GM23338 (cell line): ENCODE results near the gene FAM204A. TPM values are rescaled to one million over a fixed set of nuclear protein-coding genes. Genes with fewer than 3 reads are reported as not detected.

Experiments used
- ATAC-seq: fragments of 200-7000 bp; cut with Tn5 transposase; 3 replicates; pipeline ENCODE4 v1.9.1; 2020
- DNase-seq: peaks from one replicate; pipeline ENCODE4 v3.0.0-alpha.2; 2015; ENCODE audit warnings: low spot score
- H2AFZ ChIP-seq: fragments of 200-600 bp; sonication (generic); 2 replicates; pipeline ENCODE4 v1.8.0; 2016; ENCODE audit warnings: antibody characterized with exemption, mild to moderate bottlenecking, moderate library complexity
- H3F3A ChIP-seq: fragments of 200-600 bp; sonication (generic); replicated peaks from 2 replicates; pipeline ENCODE4 v1.8.0; 2017; ENCODE audit warnings: antibody characterized with exemption, mixed run types, low read depth
- H3K27ac ChIP-seq: fragments of 200-600 bp; sonication (generic); 2 replicates; pipeline ENCODE4 v1.6.1; 2016; ENCODE audit warnings: low read depth
- H3K27me3 ChIP-seq: fragments of 200-600 bp; sonication (generic); 2 replicates; pipeline ENCODE4 v1.8.0; 2016; ENCODE audit warnings: mild to moderate bottlenecking, mixed run types, moderate library complexity; ENCODE audit not compliant: insufficient read depth
- H3K36me3 ChIP-seq: fragments of 200-600 bp; sonication (generic); 2 replicates; pipeline ENCODE4 v1.8.0; 2016; ENCODE audit warnings: mild to moderate bottlenecking; ENCODE audit not compliant: insufficient read depth
- H3K4me1 ChIP-seq: fragments of 200-600 bp; sonication (generic); 2 replicates; pipeline ENCODE4 v1.8.0; 2016; ENCODE audit warnings: mild to moderate bottlenecking, moderate library complexity; ENCODE audit not compliant: insufficient read depth
- H3K4me2 ChIP-seq: fragments of 200-600 bp; sonication (generic); 2 replicates; pipeline ENCODE4 v1.7.1; 2017; ENCODE audit warnings: mixed run types
- H3K4me3 ChIP-seq: fragments of 200-600 bp; sonication (generic); 2 replicates; pipeline ENCODE4 v1.6.1; 2016; ENCODE audit warnings: mixed run types
- H3K79me2 ChIP-seq: fragments of 200-600 bp; sonication (generic); replicated peaks from 2 replicates; pipeline ENCODE4 v1.8.0; 2017; ENCODE audit warnings: mild to moderate bottlenecking; ENCODE audit not compliant: insufficient read depth
- H3K9me2 ChIP-seq: fragments of 200-600 bp; sonication (generic); 2 replicates; pipeline ENCODE4 v1.8.0; 2017; ENCODE audit not compliant: insufficient read depth
- H4K20me1 ChIP-seq: fragments of 200-600 bp; sonication (generic); replicated peaks from 2 replicates; pipeline ENCODE4 v1.8.0; 2017; ENCODE audit warnings: mild to moderate bottlenecking; ENCODE audit not compliant: insufficient read depth
- H3K27ac Mint-ChIP-seq: 2 replicates; pipeline ENCODE4 v1.8.0; 2020; ENCODE audit warnings: inconsistent platforms, mild to moderate bottlenecking, moderate library complexity, mixed read lengths
- H3K27me3 Mint-ChIP-seq: 3 replicates; pipeline ENCODE4 v1.8.0; 2022; ENCODE audit warnings: low read depth, mild to moderate bottlenecking, moderate library complexity, mixed read lengths, inconsistent platforms; ENCODE audit not compliant: insufficient read depth, poor library complexity
- H3K36me3 Mint-ChIP-seq: 3 replicates; pipeline ENCODE4 v1.8.0; 2021; ENCODE audit warnings: low read depth, mild to moderate bottlenecking, inconsistent platforms, moderate library complexity, mixed read lengths
- H3K4me1 Mint-ChIP-seq: 3 replicates; pipeline ENCODE4 v1.8.0; 2020; ENCODE audit warnings: mild to moderate bottlenecking, inconsistent platforms, mixed read lengths
- H3K4me3 Mint-ChIP-seq: 3 replicates; pipeline ENCODE4 v1.8.0; 2021; ENCODE audit warnings: moderate library complexity, mild to moderate bottlenecking, inconsistent platforms, mixed read lengths
- H3K9me3 Mint-ChIP-seq: 3 replicates; pipeline ENCODE4 v1.8.0; 2020; ENCODE audit warnings: moderate library complexity, mild to moderate bottlenecking, inconsistent platforms, mixed read lengths
- EZH2 ChIP-seq: fragments of 200-600 bp; sonication (generic); IDR thresholded peaks from one replicate; pipeline ENCODE4 v1.8.0; 2017; ENCODE audit warnings: antibody characterized with exemption, mild to moderate bottlenecking, low read depth; ENCODE audit not compliant: unreplicated experiment
- EZH2phosphoT487 ChIP-seq: fragments of 200-600 bp; sonication (generic); IDR thresholded peaks from one replicate; pipeline ENCODE4 v1.8.1; 2018; ENCODE audit warnings: antibody characterized with exemption; ENCODE audit not compliant: unreplicated experiment
- JUNB ChIP-seq: IDR thresholded peaks from one replicate; pipeline ENCODE4 v1.6.1; 2016; ENCODE audit warnings: antibody characterized with exemption; ENCODE audit not compliant: unreplicated experiment
- NANOG ChIP-seq: IDR thresholded peaks from 2 replicates; pipeline ENCODE4 v1.6.1; 2016; ENCODE audit warnings: antibody characterized with exemption, borderline replicate concordance
- POLR2AphosphoS5 ChIP-seq: IDR thresholded peaks from 2 replicates; pipeline ENCODE4 v1.6.1; 2016; ENCODE audit warnings: antibody characterized with exemption, low read depth
- REST ChIP-seq: IDR thresholded peaks from one replicate; pipeline ENCODE4 v1.6.1; 2018; ENCODE audit warnings: antibody characterized with exemption; ENCODE audit not compliant: unreplicated experiment
- ZNF114 ChIP-seq: fragments of 250-450 bp; sonication (Bioruptor Pico); IDR thresholded peaks from 2 replicates; pipeline ENCODE4 v1.5.0; 2020; ENCODE audit warnings: mild to moderate bottlenecking, moderate library complexity
- ZNF331 ChIP-seq: fragments of 250-450 bp; sonication (Bioruptor Pico); IDR thresholded peaks from 2 replicates; pipeline ENCODE4 v1.5.0; 2020; ENCODE audit warnings: low read depth, mild to moderate bottlenecking, moderate library complexity
- ZNF462 ChIP-seq: fragments of 250-450 bp; sonication (Bioruptor Pico); IDR thresholded peaks from 2 replicates; pipeline ENCODE4 v1.5.0; 2020; ENCODE audit warnings: mild to moderate bottlenecking, moderate library complexity
- polyA plus RNA-seq: library from polyadenylated mRNA; unstranded; fragments of >200 nt; fragmentation: Nextera tagmentation; extraction: Ambion mirVana; gene quantifications from 2 replicates; pipeline ENCODE4 v1.2.1, GENCODE V29; 2016
- total RNA-seq: library from RNA; depleted of rRNA; stranded (reverse); fragments of >200 nt; shearing (Covaris generic); gene quantifications from 2 replicates; pipeline ENCODE4 v1.2.3, GENCODE V29; 2014
- TF ChIP-seq, protein P1 (sequence below): IDR thresholded peaks from 2 replicates; pipeline ENCODE4 v1.6.1; 2016; ENCODE audit warnings: antibody characterized with exemption
- TF ChIP-seq, protein P2 (sequence below), 2 experiments: fragments of 200-600 bp in 1 of 2; sonication (generic) in 1 of 2; conservative IDR thresholded peaks; 2 replicates each; pipeline versions ENCODE4 v1.5.1 to v1.6.1; 2016 to 2017; ENCODE audit warnings: antibody characterized with exemption in 2 of 2, low read depth in 2 of 2, mild to moderate bottlenecking in 2 of 2, moderate library complexity in 1 of 2

FAM204A gene
- total and polyA plus RNA-seq, 2 experiments from 2014 or later, result 31.6 to 72.0 TPM

DNA sequence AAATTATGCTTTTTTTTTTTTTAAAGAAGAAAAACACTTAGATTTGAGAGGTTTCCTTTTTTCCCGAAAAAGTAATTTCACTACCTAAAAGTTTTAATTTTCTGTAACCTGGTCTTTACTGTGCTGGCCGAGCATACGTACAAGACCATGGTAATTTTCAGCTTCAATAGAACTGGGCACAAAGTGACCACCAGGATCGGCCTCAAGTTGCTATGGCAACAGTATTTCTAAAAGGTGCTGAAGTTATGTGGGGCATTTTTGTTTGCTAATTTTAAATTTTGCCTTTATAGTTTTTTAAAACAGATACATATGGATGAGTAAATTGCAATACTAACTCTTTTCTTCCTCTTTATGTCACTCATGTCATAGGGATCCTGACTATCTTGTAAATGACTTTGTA lies 69.4 kb downstream of the FAM204A start (continued):
- no peak for TF ChIP-seq REST
- no peak for TF ChIP-seq JUNB
- TF ChIP-seq, protein P1, sequence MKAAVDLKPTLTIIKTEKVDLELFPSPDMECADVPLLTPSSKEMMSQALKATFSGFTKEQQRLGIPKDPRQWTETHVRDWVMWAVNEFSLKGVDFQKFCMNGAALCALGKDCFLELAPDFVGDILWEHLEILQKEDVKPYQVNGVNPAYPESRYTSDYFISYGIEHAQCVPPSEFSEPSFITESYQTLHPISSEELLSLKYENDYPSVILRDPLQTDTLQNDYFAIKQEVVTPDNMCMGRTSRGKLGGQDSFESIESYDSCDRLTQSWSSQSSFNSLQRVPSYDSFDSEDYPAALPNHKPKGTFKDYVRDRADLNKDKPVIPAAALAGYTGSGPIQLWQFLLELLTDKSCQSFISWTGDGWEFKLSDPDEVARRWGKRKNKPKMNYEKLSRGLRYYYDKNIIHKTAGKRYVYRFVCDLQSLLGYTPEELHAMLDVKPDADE, result no peak
- TF ChIP-seq EZH2phosphoT487, result no peak
- TF ChIP-seq ZNF331 (CRISPR knock-in tag), result no peak
- TF ChIP-seq, protein P2, sequence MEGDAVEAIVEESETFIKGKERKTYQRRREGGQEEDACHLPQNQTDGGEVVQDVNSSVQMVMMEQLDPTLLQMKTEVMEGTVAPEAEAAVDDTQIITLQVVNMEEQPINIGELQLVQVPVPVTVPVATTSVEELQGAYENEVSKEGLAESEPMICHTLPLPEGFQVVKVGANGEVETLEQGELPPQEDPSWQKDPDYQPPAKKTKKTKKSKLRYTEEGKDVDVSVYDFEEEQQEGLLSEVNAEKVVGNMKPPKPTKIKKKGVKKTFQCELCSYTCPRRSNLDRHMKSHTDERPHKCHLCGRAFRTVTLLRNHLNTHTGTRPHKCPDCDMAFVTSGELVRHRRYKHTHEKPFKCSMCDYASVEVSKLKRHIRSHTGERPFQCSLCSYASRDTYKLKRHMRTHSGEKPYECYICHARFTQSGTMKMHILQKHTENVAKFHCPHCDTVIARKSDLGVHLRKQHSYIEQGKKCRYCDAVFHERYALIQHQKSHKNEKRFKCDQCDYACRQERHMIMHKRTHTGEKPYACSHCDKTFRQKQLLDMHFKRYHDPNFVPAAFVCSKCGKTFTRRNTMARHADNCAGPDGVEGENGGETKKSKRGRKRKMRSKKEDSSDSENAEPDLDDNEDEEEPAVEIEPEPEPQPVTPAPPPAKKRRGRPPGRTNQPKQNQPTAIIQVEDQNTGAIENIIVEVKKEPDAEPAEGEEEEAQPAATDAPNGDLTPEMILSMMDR (conservative IDR thresholded peaks at IDR 0.05; ENCODE audit: low read depth in 2 of 2), result no peak
- TF ChIP-seq ZNF114 (CRISPR knock-in tag), result no peak
- no peak for TF ChIP-seq POLR2AphosphoS5

DNA sequence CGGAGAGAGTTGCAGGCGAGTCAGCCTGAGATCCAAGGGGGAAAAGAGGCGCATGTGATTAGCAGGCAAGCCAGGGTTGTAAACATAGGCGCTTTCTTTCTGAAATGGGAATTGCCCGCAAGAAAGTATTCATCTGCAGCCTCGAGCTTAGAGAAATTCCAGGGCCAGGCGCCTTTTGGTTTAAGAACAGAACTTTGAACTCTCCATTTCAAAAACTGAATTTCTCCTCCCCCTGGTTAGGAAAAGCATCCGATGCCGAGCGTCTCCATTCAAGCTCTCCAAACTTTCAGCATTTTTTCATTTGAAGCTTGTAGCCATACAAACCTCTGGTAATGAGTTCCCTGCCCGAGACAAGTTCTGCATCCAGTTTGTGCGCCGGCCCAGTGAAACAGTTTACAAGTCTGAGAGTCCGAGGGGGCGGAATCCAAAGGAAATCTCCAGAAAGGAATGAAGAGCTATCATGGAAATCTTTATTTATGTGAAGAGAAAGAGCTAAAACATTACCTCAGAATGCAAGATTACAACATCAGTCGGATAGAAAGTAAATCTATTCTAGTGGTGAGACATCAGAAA lies 69.9 kb downstream of the FAM204A start:
- Histone ChIP-seq H3K9me2 (no peaks in the 10 kb centered on the region), H3K4me2 (peak overlapping the region; percentile 75), H4K20me1 (0 out of 2 replicates have a peak, but pooled peaks cover 3% of the 10 kb centered on the region), H2AFZ (peak overlapping the region; percentile 84), H3K79me2 (no peaks in the 10 kb centered on the region), H3K27me3 (peaks cover 43% of the 10 kb centered on the region), H3K36me3 (no peaks in the 10 kb centered on the region), H3K4me3 (peak overlapping the region; percentile 48), H3K4me1 (peaks cover 17% of the 10 kb centered on the region), H3F3A (no peaks in the 10 kb centered on the region), H3K27ac (no peak overlapping the region)
- Mint-ChIP-seq H3K4me3 (peak overlapping the region; percentile 61), H3K4me1 (peaks cover 13% of the 10 kb centered on the region; the same call in 2 of the 3 replicates), H3K36me3 (0 out of 3 replicates have a peak, but pooled peaks cover under 1% of the 10 kb centered on the region), H3K9me3 (peaks cover under 1% of the 10 kb centered on the region; the same call in 1 of the 3 replicates), H3K27ac (no peak overlapping the region), H3K27me3 (peaks cover 22% of the 10 kb centered on the region)
- DNase-seq (peak; percentile 45), ATAC-seq (peak; percentile 80)
- TF ChIP-seq NANOG, result no peak
- TF ChIP-seq ZNF462 (CRISPR knock-in tag), result no peak
- no peak for TF ChIP-seq EZH2
- no peak for TF ChIP-seq POLR2AphosphoS5
